Small intestine (tissue), 7 donors: ENCODE measurements around the gene AKT1S1. TPM values are rescaled to one million over a fixed set of nuclear protein-coding genes. Genes with fewer than 3 reads are reported as not detected.

Experiments used
- DNase-seq, 2 donors: peaks; one replicate each; pipeline versions ENCODE4 v3.0.0 to v3.0.0-alpha.2; 2013
- FAIRE-seq: peaks from 2 replicates; lab custom pipeline; 2012; peaks lifted over from hg19 to GRCh38; lab: Jason Lieb, UNC
- H3K27ac ChIP-seq, 3 donors: one replicate each; pipeline ENCODE4 v1.5.1; 2013; ENCODE audit warnings: low read length in 2 of 3, mild to moderate bottlenecking in 2 of 3, control low read depth in 1 of 3, inconsistent platforms in 1 of 3, low read depth in 1 of 3, moderate library complexity in 1 of 3
- H3K27me3 ChIP-seq, 3 donors: one replicate each; pipeline ENCODE4 v1.6.1; 2013; ENCODE audit warnings: low read length in 3 of 3, inconsistent platforms in 1 of 3; ENCODE audit not compliant: control insufficient read depth in 3 of 3, insufficient read depth in 3 of 3
- H3K36me3 ChIP-seq, 3 donors: one replicate each; pipeline ENCODE4 v1.6.1; 2013; ENCODE audit warnings: low read length in 3 of 3, inconsistent platforms in 1 of 3, low read depth in 1 of 3, mild to moderate bottlenecking in 1 of 3, moderate library complexity in 1 of 3; ENCODE audit not compliant: control insufficient read depth in 3 of 3, insufficient read depth in 2 of 3
- H3K4me1 ChIP-seq, 3 donors: one replicate each; pipeline ENCODE4 v1.6.1; 2013; ENCODE audit warnings: low read length in 2 of 3, inconsistent platforms in 1 of 3, low read depth in 1 of 3, mild to moderate bottlenecking in 1 of 3, moderate library complexity in 1 of 3; ENCODE audit not compliant: control insufficient read depth in 3 of 3, insufficient read depth in 2 of 3
- H3K4me3 ChIP-seq, 3 donors: one replicate each; pipeline ENCODE4 v1.5.1; 2013; ENCODE audit warnings: low read length in 3 of 3, control low read depth in 1 of 3, inconsistent platforms in 1 of 3, low read depth in 1 of 3, mild to moderate bottlenecking in 1 of 3, moderate library complexity in 1 of 3
- H3K9me3 ChIP-seq, 2 donors: one replicate each; pipeline ENCODE4 v1.6.1; 2013; ENCODE audit warnings: low read depth in 1 of 2, low read length in 1 of 2; ENCODE audit not compliant: control insufficient read depth in 2 of 2, insufficient read depth in 1 of 2
- WGBS, 3 donors: extraction: QIAGEN DNeasy Blood & Tissue Kit; methylation state at CpG; one replicate each; pipeline ENCODE4 v1.1.7; 2013; 5-methylcytosine and 5-hydroxymethylcytosine counted together
- polyA plus RNA-seq, 4 donors: library from polyadenylated mRNA; stranded (reverse) in 3 of 4; unstranded in 1 of 4; fragments of 200-250 nt in 3 of 4; fragments of 120-200 nt in 1 of 4; gene quantifications; one replicate each; pipeline versions ENCODE4 v1.2.1 to v1.2.3, GENCODE V29; 2013
- donor health status: healthy with polysubstance abuse.
- donor health status: control.
- donor health status: control.
- donor health status: Bipolar disorder and iron deficiency.
- donor health status: healthy.

The AKT1S1 gene
- polyA plus RNA-seq, 4 donors = 30.6 to 54.9 (median 37.5) TPM

DNA sequence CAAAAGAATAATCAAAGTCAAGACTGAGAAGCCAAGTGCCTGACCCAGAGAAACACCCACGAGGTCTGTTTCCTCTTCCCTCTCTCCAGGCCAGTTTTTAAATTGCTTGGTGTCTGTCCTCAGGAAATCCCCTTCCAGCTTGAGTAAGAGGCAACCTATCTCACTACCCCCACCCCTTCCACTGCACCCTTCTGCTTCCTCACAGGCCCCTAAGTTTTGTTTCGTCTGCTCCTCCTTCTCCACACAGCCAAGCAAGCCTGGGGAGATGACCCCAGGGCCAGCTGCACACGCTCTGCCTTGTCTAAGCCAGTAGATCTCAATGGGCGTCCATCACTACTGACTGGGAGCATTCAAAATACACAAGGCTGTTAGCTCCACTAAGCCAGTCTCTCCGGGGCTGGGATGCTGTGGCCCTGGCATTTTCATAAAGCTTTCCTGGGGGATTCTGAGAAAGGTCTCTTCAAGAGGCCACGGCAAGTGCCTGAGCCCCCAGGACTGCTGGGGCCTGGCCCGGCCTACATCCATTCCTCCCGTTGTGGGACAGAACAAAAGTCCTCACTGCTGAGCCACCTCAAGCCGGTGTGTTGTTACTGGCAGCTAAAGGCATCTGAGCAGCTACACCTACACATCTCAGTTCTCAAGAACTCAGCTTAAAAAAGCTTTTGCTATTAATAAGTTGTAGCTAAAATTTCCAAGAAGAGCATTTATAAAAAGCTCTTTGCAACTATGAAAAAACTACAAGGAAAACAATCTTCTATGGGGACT lies 34.4 kb upstream of the AKT1S1 start:
- DNase-seq (no peak), FAIRE-seq (no peak)
- Histone ChIP-seq H3K27ac (no peak overlapping the region), H3K36me3 (peaks cover 6 to 85% (median 8%) of the 10 kb centered on the region in 3 donors), H3K9me3 (peaks cover 0 to 9% of the 10 kb centered on the region in 2 donors), H3K4me3 (no peak overlapping the region), H3K4me1 (no peaks in the 10 kb centered on the region), H3K27me3 (no peaks in the 10 kb centered on the region)
- WGBS, 3 donors = 59 to 74% (median 70%) methylated on average over 9 of the region's 9 CpGs

DNA sequence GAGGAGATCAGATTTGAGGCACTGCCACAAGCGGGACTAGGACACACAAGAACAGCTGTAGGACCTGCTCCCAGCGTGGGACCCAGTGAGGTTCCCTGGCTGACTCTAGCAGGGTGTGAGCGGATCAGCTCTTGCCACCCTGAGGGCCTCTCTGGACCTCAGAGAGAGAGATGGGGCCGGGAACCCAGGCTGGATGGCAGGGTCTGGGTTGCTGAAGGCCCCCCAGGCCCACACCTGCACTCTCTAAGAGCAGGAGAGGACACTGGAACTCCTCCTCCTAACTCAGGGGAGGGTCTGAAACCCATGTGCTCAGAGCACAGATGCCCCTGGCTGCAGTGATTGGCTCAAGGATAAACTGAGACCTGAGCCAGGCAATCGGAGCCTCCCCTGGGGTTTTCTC lies 33.0 kb upstream of the AKT1S1 start:
- Histone ChIP-seq H3K4me3 (no peak overlapping the region), H3K4me1 (no peaks in the 10 kb centered on the region), H3K9me3 (peaks cover 0 to 2% of the 10 kb centered on the region in 2 donors), H3K27ac (no peak overlapping the region), H3K36me3 (peaks cover 6 to 81% (median 8%) of the 10 kb centered on the region in 3 donors), H3K27me3 (no peaks in the 10 kb centered on the region)
- no peak for FAIRE-seq
- no peak for DNase-seq
- WGBS, 3 donors = 87 to 92% (median 90%) methylated on average over 5 of the region's 5 CpGs

DNA sequence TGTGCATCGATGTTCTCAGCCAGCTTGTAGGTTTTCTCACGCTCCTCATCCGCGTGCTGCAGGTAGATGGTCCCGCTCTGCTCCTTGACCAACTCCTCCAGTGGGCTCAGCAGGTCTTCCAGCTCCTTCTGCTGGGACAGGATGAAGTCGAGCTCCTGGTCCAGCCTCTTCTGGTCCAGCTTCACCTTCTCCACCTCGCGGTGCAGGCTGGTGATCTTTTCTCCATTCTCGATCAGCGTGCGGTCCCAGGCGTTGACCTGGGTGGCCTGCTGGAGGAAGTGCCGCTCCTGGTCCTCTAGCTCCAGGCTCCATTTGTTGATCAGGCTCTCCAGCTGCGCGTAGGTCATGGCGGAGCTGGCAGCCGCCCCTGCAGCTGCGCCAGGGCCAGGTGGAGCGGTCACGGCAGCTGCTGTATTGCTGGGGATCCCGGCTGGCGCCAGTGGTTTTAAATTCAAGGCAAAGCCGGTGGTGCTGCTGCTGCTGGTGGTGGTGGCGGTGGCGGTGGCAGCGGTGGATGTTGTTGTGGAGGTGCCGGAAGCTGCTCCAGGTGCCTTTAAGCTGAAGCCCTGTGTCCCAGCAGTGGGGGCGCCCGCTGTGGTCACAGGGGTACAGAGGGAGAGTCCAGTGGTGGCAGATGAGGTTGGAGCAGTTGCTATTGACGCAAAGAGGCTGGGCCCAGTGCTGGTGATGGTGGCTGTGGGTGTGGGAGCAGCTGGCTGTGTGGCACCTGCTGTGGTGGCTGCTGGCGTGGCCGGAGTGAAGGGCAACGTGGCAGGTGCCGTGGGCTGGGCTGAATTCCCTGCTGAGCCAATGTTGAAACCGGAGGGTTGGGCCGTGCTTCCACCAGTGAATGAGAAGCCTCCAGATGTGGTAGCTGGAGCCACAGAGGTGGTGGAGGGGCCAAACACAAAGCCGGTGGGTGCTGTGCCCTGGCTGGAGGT lies 31.6 kb upstream of the AKT1S1 start:
- Histone ChIP-seq H3K36me3 (peaks cover 6 to 69% (median 8%) of the 10 kb centered on the region in 3 donors), H3K4me1 (no peaks in the 10 kb centered on the region), H3K27me3 (no peaks in the 10 kb centered on the region), H3K4me3 (no peak overlapping the region), H3K9me3 (no peaks in the 10 kb centered on the region), H3K27ac (no peak overlapping the region)
- FAIRE-seq = no peak
- 96 to 97% (median 96%) methylated on average over 36 to 37 of the region's 37 CpGs for WGBS, 3 donors
- DNase-seq = no peak

DNA sequence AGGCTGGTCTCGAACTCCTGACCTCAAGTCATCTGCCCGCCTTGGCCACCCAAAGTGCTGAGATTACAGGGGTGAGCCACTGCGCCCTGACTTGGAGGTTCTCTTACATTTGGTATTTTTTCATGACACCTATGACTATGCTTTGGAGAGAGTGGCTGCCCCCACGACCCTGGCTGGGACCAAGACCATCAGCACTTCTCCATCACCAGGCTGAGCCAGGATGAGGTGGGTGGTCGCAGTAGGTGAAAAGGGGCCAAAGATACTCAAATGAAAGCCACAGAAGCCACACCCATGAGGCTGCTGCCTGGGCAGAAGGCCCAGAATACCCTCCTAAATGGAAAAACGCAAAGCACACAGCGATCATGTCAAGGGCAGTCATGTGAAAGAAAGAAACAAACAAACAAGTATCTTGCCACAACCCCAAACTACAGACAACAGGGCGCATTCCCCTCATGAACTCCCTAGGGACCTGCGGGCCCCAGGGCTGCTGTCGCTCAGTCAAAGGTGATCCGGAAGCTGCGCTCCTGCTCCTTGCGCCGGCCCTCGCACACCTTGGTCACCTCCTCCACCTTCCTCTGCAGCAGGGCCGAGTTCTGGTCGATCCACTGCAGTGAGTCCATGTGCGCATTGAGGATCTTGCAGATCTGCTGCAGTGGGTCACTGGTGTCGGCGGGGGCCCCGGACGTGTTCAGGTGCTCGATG lies 30.7 kb upstream of the AKT1S1 start:
- H3K9me3 ChIP-seq = no peaks in the 10 kb centered on the region
- peaks cover 6 to 61% (median 6%) of the 10 kb centered on the region in 3 donors for H3K36me3 ChIP-seq
- no peaks in the 10 kb centered on the region for H3K27me3 ChIP-seq
- FAIRE-seq = no peak
- no peak overlapping the region for H3K4me3 ChIP-seq
- H3K4me1 ChIP-seq = no peaks in the 10 kb centered on the region
- no peak for DNase-seq
- 92 to 94% (median 93%) methylated on average over 23 of the region's 23 CpGs for WGBS, 3 donors
- no peak overlapping the region for H3K27ac ChIP-seq

DNA sequence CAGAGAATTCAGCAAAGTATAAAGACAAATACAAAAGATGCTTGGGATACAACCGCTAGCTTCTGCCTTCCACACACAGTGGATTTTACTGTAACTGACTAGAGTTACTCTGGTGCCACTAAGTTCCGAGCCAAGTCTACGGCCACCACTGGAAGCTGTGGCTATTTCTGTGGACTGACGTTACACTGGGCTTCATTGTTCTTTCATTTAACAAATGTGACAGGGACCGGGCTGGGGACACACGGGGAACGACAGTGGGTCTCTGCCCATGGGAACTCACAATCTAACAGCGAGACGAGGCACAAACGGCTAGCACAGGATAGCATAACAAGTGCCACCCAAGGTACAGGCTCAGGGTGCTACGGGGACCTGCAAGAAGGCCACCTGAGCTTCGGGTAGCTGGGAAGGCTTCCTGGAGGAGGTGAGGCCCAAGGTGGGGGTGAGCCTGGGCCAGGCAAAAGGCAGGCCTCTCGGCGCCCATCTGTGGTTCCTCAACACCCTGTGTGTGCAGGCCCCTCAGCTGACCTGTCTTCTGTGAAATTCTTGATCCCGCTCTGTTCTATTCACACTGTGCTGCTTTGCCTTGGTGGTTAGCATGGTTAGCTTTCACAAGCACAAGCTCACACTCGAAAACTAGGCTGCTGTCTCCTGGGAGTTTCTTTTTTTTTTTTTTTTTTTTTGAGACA lies 29.9 kb upstream of the AKT1S1 start:
- no peaks in the 10 kb centered on the region for H3K4me1 ChIP-seq
- DNase-seq (no peak), FAIRE-seq (no peak)
- H3K4me3 ChIP-seq = no peak overlapping the region
- H3K36me3 ChIP-seq = peaks cover 4 to 55% (median 6%) of the 10 kb centered on the region in 3 donors
- no peak overlapping the region for H3K27ac ChIP-seq
- 89 to 93% (median 90%) methylated on average over 16 of the region's 16 CpGs for WGBS, 3 donors
- H3K27me3 ChIP-seq = no peaks in the 10 kb centered on the region
- H3K9me3 ChIP-seq = no peaks in the 10 kb centered on the region

DNA sequence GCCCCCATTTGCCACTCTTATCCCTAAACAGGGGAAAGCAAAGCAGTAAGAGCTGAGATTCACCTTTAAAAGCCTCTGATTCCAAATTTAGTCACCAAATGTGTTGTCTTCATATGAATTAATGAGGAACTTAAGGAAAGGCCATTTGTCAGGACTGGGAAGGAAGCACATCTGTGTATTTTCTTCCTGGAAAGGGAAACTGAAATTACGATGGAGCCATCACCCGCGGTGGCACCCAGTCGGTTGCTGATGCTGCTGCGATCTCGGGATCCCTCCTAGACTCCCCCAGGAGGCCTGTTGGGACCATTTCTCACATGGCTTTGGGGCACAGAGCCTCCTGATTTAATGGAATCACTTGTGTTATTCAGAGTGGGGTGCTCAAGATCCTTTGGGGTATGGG lies 27.0 kb upstream of the AKT1S1 start:
- Histone ChIP-seq H3K27me3 (no peaks in the 10 kb centered on the region), H3K27ac (no peak overlapping the region), H3K4me1 (no peaks in the 10 kb centered on the region), H3K36me3 (peaks cover 4 to 32% (median 6%) of the 10 kb centered on the region in 3 donors), H3K4me3 (no peak overlapping the region), H3K9me3 (no peaks in the 10 kb centered on the region)
- FAIRE-seq = no peak
- no peak for DNase-seq
- 46 to 54% (median 50%) methylated on average over 6 of the region's 6 CpGs for WGBS, 3 donors

DNA sequence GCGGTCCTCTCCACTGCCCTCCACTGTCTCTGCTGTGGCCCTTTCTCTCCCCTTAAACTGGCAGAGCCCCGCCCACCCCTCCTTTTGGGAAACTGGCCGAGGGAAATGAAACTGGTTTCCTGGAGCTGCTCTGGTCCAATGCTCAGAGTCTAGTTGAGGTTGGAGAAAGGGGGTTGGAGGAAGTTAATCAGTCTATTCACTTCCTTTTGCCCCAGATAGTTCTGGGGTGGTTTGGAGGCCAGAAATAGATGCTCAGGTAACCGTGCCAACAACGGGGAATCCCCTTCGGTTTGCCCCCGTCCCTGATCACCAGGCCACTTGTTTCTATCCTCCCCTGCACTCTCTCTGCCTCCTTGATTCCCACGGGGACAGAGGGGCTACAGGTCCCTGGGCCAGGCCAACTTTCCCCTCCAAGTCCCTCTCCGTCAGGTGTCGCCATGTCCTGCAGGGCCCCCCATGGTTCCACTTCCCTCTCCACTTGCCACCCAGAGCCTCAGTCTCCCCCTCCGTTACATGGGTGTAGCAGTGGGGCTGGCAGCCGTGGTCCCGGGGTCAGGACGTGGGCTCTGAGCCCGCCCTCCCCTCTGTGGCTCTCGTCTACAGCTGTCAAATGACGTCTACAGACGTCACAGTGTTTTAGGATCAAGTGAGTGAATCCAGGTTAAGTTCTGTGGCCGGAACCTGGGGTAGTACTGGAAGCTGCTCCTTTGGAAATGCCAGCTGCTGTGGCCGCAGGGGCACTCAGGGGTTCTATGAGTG lies 19.9 kb upstream of the AKT1S1 start, which contains the start of gene IL4I1:
TSS of gene IL4I1 (minus strand) at position 25 of the 759 bp plus-strand sequence. CDS start 727 bp downstream, outside the sequence.
- no peak for FAIRE-seq
- H3K4me3 ChIP-seq = no peak within 1 kb of the TSS
- WGBS, 3 donors = 27 to 41% (median 28%) methylated on average over 19 to 20 of the region's 20 CpGs
- no peaks in the 10 kb centered on the region for H3K9me3 ChIP-seq
- H3K36me3 ChIP-seq = no peaks in the 10 kb centered on the region
- peaks cover 0 to 6% (median 0%) of the 10 kb centered on the region in 3 donors for H3K27me3 ChIP-seq
- peak within 1 kb of the TSS in 1 of 3 donors; percentile 80 for H3K27ac ChIP-seq
- DNase-seq = peak in 1 of 2 donors; percentile 28
- peaks cover 0 to 4% (median 0%) of the 10 kb centered on the region in 3 donors for H3K4me1 ChIP-seq
